Colonic mucosa (tissue), 4 donors: ENCODE data around the gene CLIC5. TPM values are rescaled to one million over a fixed set of nuclear protein-coding genes. Genes with fewer than 3 reads are reported as not detected.

ENCODE experiments used
- DNase-seq: peaks from one replicate; pipeline ENCODE4 v3.0.0-alpha.2; 2020
- H3K27ac ChIP-seq: fragments of 200-600 bp; one replicate; pipeline ENCODE4 v1.8.0; 2021
- H3K27me3 ChIP-seq: fragments of 200-600 bp; one replicate; pipeline ENCODE4 v1.8.0; 2021
- H3K36me3 ChIP-seq: fragments of 200-600 bp; one replicate; pipeline ENCODE4 v1.8.0; 2021
- H3K4me1 ChIP-seq: fragments of 200-600 bp; one replicate; pipeline ENCODE4 v1.8.0; 2021; ENCODE audit warnings: mild to moderate bottlenecking
- H3K4me3 ChIP-seq: fragments of 200-600 bp; one replicate; pipeline ENCODE4 v1.8.0; 2021
- H3K9ac ChIP-seq, 2 donors: one replicate each; pipeline ENCODE4 v1.7.0; 2013; ENCODE audit warnings: control low read depth in 2 of 2, low read depth in 2 of 2, low read length in 2 of 2
- H3K9me3 ChIP-seq: fragments of 200-600 bp; one replicate; pipeline ENCODE4 v1.8.0; 2021
- CTCF ChIP-seq: fragments of 200-600 bp; IDR thresholded peaks from one replicate; pipeline ENCODE4 v1.8.0; 2022; ENCODE audit warnings: antibody characterized with exemption, mild to moderate bottlenecking
- intact Hi-C: fragments of 100-400 bp; cut with DNase I; formaldehyde crosslinking; loops from one replicate; pipeline ENCODE4 v1.14.1; 2022
- total RNA-seq, 2 donors: library from RNA; stranded (reverse); fragmentation: NEBNext Ultra II Directional in 1 of 2; extraction: Animal tissue kit (Norgen Biotek cat#: 25700) in 1 of 2; gene quantifications; one replicate each; pipeline ENCODE4 v1.2.1, GENCODE V29; 2021
- donor health status: healthy.
- donor health status: DM: no; HTN: no; CAD: no.
- donor health status: DM: no; HTN: no; CAD: no.

The CLIC5 gene
- total RNA-seq, 2 donors from 2014 or later, result 72.8 to 74.9 TPM

- no peaks in the 10 kb centered on the region for H3K27me3 ChIP-seq
- H3K27ac ChIP-seq, result no peak overlapping the region
- H3K9me3 ChIP-seq, result no peaks in the 10 kb centered on the region
- DNase-seq, result no peak
- no peak for TF ChIP-seq CTCF
- H3K4me1 ChIP-seq, result no peaks in the 10 kb centered on the region
- no peak overlapping the region for H3K9ac ChIP-seq
- intact Hi-C loops, result no loop called here
- H3K4me3 ChIP-seq, result no peak overlapping the region
- no peaks in the 10 kb centered on the region for H3K36me3 ChIP-seq
Observed at GRCh38 chr6:45844986-45845385, 170.7 kb downstream of the CLIC5 start.

- intact Hi-C loops, result no loop called here
Observed at GRCh38 chr6:45843848-45844521, 171.7 kb downstream of the CLIC5 start.

GRCh38 chr6:45841062-45841461, 174.6 kb downstream of the CLIC5 start:
- intact Hi-C loops, result no loop called here

More at GRCh38 chr6:45843848-45844521, 171.7 kb downstream of the CLIC5 start:
- H3K27ac ChIP-seq, result no peak overlapping the region
- no peaks in the 10 kb centered on the region for H3K9me3 ChIP-seq
- no peak for TF ChIP-seq CTCF
- no peak for DNase-seq
- no peaks in the 10 kb centered on the region for H3K36me3 ChIP-seq
- no peak overlapping the region for H3K9ac ChIP-seq
- H3K4me3 ChIP-seq, result no peak overlapping the region
- H3K4me1 ChIP-seq, result no peaks in the 10 kb centered on the region
- H3K27me3 ChIP-seq, result no peaks in the 10 kb centered on the region

GRCh38 chr6:45838996-45839395, 176.7 kb downstream of the CLIC5 start:
- intact Hi-C loops, result no loop called here

More at GRCh38 chr6:45841062-45841461, 174.6 kb downstream of the CLIC5 start:
- Histone ChIP-seq H3K9ac (no peak overlapping the region), H3K4me3 (no peak overlapping the region), H3K36me3 (no peaks in the 10 kb centered on the region), H3K9me3 (no peaks in the 10 kb centered on the region), H3K27ac (no peak overlapping the region), H3K4me1 (no peaks in the 10 kb centered on the region), H3K27me3 (no peaks in the 10 kb centered on the region)
- DNase-seq, result no peak
- no peak for TF ChIP-seq CTCF

GRCh38 chr6:45838451-45838850, 177.2 kb downstream of the CLIC5 start:
- DNase-seq, result no peak
- intact Hi-C loops, result no loop called here
- H3K36me3 ChIP-seq, result no peaks in the 10 kb centered on the region
- no peaks in the 10 kb centered on the region for H3K27me3 ChIP-seq
- H3K9ac ChIP-seq, result no peak overlapping the region
- no peak overlapping the region for H3K4me3 ChIP-seq
- no peak overlapping the region for H3K27ac ChIP-seq
- H3K4me1 ChIP-seq, result no peaks in the 10 kb centered on the region
- H3K9me3 ChIP-seq, result no peaks in the 10 kb centered on the region
- TF ChIP-seq CTCF, result no peak

More at GRCh38 chr6:45838996-45839395, 176.7 kb downstream of the CLIC5 start:
- DNase-seq, result no peak
- Histone ChIP-seq H3K27me3 (no peaks in the 10 kb centered on the region), H3K27ac (no peak overlapping the region), H3K9ac (no peak overlapping the region), H3K9me3 (no peaks in the 10 kb centered on the region), H3K36me3 (no peaks in the 10 kb centered on the region), H3K4me1 (no peaks in the 10 kb centered on the region), H3K4me3 (no peak overlapping the region)
- TF ChIP-seq CTCF, result no peak
